GM19438 (cell line): ENCODE results near the gene PDPN.
"Not testable (repeated sequence)": the region's sequence is repeated elsewhere in the genome, so short reads cannot be mapped to it uniquely, and the experiment has no call there.

ENCODE experiments used
- ATAC-seq: cut with Tn5 transposase; IDR thresholded peaks from one replicate; pipeline ENCODE4 v1.9.1; 2021; ENCODE audit warnings: low read depth; ENCODE audit not compliant: unreplicated experiment

Gene PDPN

GRCh38 chr1:13583595-13583965 is at the start of gene PDPN:
Gene PDPN, plus strand, starts transcription at chr1:13583832. Its CDS starts 202 bp downstream, at chr1:13584034.
- no peak for ATAC-seq

- ATAC-seq = no peak
Observed at GRCh38 chr1:13535227-13535626, 48.4 kb upstream of the PDPN start.

GRCh38 chr1:13536571-13536970 is 47.1 kb upstream of the PDPN start:
- no peak for ATAC-seq

GRCh38 chr1:13538832-13539231 is 44.8 kb upstream of the PDPN start:
- no peak for ATAC-seq

- no peak for ATAC-seq
Observed at GRCh38 chr1:13539683-13540082, 43.9 kb upstream of the PDPN start.

- ATAC-seq = no peak
Observed at GRCh38 chr1:13540866-13541265, 42.8 kb upstream of the PDPN start.

- no peak for ATAC-seq
Observed at GRCh38 chr1:13541435-13542215, 42.0 kb upstream of the PDPN start.

- no peak for ATAC-seq
Observed at GRCh38 chr1:13543451-13544220, 40.0 kb upstream of the PDPN start.

- ATAC-seq = no peak
Observed at GRCh38 chr1:13544221-13544556, 39.4 kb upstream of the PDPN start.

- no peak for ATAC-seq
Observed at GRCh38 chr1:13546791-13547190, 36.8 kb upstream of the PDPN start.

GRCh38 chr1:13548281-13548680 is 35.4 kb upstream of the PDPN start:
- no peak for ATAC-seq

- ATAC-seq = no peak
Observed at GRCh38 chr1:13549021-13549420, 34.6 kb upstream of the PDPN start.

- ATAC-seq = no peak
Observed at GRCh38 chr1:13549521-13549920, 34.1 kb upstream of the PDPN start.

GRCh38 chr1:13550663-13551062 is 33.0 kb upstream of the PDPN start:
- ATAC-seq = no peak

GRCh38 chr1:13554798-13555197 is 28.8 kb upstream of the PDPN start:
- no peak for ATAC-seq

GRCh38 chr1:13556224-13556764 is 27.3 kb upstream of the PDPN start:
- ATAC-seq = no peak

GRCh38 chr1:13560541-13560940 is 23.1 kb upstream of the PDPN start:
- no peak for ATAC-seq

GRCh38 chr1:13562981-13563380 is 20.7 kb upstream of the PDPN start:
- not testable (repeated sequence) for ATAC-seq

GRCh38 chr1:13564073-13564472 is 19.6 kb upstream of the PDPN start:
- ATAC-seq = no peak

GRCh38 chr1:13570435-13570834 is 13.2 kb upstream of the PDPN start:
- not testable (repeated sequence) for ATAC-seq

- no peak for ATAC-seq
Observed at GRCh38 chr1:13570924-13571323, 12.7 kb upstream of the PDPN start.

GRCh38 chr1:13573586-13573985 is 10.0 kb upstream of the PDPN start:
- no peak for ATAC-seq
